Chondrocyte (in vitro differentiated cells): ENCODE measurements around the gene GPC2. TPM values are rescaled to one million over a fixed set of nuclear protein-coding genes. Genes with fewer than 3 reads are reported as not detected.
"Not testable (repeated sequence)": the region's sequence is repeated elsewhere in the genome, so short reads cannot be mapped to it uniquely, and the experiment has no call there.

ENCODE experiments used
- DNase-seq: peaks from one replicate; pipeline ENCODE4 v3.0.0; 2021; ENCODE audit warnings: mixed read lengths, low spot score
- H3K27ac Mint-ChIP-seq: one replicate; pipeline ENCODE4 v1.8.0; 2021; ENCODE audit warnings: mild to moderate bottlenecking, moderate library complexity, mixed read lengths; ENCODE audit not compliant: unreplicated experiment
- H3K27me3 Mint-ChIP-seq: 2 replicates; pipeline ENCODE4 v1.8.0; 2021; ENCODE audit warnings: low read depth, mixed read lengths
- H3K36me3 Mint-ChIP-seq: 2 replicates; pipeline ENCODE4 v1.8.0; 2021; ENCODE audit warnings: low read depth, mixed read lengths
- H3K4me1 Mint-ChIP-seq: 2 replicates; pipeline ENCODE4 v1.8.0; 2021; ENCODE audit warnings: low read depth, mild to moderate bottlenecking, mixed read lengths
- H3K4me3 Mint-ChIP-seq: one replicate; pipeline ENCODE4 v1.8.0; 2021; ENCODE audit warnings: mild to moderate bottlenecking, moderate library complexity, mixed read lengths; ENCODE audit not compliant: unreplicated experiment
- H3K9me3 Mint-ChIP-seq: 2 replicates; pipeline ENCODE4 v1.8.0; 2021; ENCODE audit warnings: low read depth, mixed read lengths
- CTCF ChIP-seq: fragments of 200-600 bp; sonication (generic); IDR thresholded peaks from 2 replicates; pipeline ENCODE4 v1.5.0; 2021; ENCODE audit warnings: antibody characterized with exemption, mild to moderate bottlenecking, moderate library complexity
- total RNA-seq: library from RNA; stranded (reverse); gene quantifications from 3 replicates; pipeline ENCODE4 v1.2.1, GENCODE V29; 2021

Gene GPC2
- total RNA-seq, 1 donor from 2014 or later: 6.7 TPM

DNA sequence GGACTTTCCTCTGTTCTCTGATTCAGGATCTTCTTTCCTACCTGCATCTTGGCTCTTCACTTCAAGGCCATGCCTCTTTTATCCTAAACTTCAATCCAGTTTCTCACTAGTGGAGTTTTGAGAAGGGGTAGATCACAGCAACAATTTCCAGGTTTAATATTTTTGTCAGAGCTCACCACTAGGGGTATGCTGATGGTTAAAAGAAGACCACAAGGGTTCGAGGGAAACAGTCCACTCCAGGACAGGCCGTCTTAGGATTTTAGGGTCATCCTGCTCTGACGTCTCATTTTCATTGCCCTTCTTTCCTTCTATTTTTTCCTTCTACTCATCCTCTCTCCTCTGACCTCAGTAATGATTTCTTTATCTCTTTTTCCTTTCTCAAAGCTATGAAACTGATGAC lies 11.9 kb upstream of the GPC2 start:
- Mint-ChIP-seq H3K27ac (no peak overlapping the region), H3K4me3 (no peak overlapping the region), H3K9me3 (no peaks in the 10 kb centered on the region), H3K27me3 (no peaks in the 10 kb centered on the region), H3K36me3 (no peaks in the 10 kb centered on the region), H3K4me1 (peaks cover 21% of the 10 kb centered on the region)
- DNase-seq: no peak
- no peak for TF ChIP-seq CTCF

DNA sequence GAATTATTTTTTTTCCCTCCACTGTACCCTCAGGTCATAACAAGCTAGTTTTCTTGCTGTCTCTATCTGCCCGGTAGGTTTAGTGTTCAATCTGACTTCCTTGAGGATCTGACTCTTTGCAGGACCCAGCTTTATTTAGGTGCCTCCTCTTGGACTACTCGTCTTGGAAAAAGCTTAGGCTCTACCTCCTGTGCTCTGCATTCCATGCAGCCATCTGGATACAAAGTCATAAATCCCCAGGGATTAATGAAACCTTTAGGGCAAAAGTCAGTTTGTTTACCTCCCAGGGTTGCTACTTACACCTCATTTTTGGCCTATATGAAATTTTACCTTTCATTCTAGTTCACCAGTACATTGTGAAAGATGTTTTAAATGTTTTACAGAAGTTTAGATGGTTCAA lies 8.5 kb upstream of the GPC2 start:
- DNase-seq: no peak
- Mint-ChIP-seq H3K27ac (no peak overlapping the region), H3K36me3 (no peaks in the 10 kb centered on the region), H3K4me1 (peaks cover 7% of the 10 kb centered on the region), H3K4me3 (no peak overlapping the region), H3K27me3 (peaks cover 16% of the 10 kb centered on the region), H3K9me3 (no peaks in the 10 kb centered on the region)
- no peak for TF ChIP-seq CTCF

GRCh38 chr7:100183090-100183489 lies 5.9 kb upstream of the GPC2 start:
- not testable (repeated sequence) for H3K36me3 Mint-ChIP-seq, DNase-seq, H3K4me3 Mint-ChIP-seq, H3K27ac Mint-ChIP-seq, H3K9me3 Mint-ChIP-seq, H3K4me1 Mint-ChIP-seq
- peaks cover 21% of the 10 kb centered on the region for H3K27me3 Mint-ChIP-seq

DNA sequence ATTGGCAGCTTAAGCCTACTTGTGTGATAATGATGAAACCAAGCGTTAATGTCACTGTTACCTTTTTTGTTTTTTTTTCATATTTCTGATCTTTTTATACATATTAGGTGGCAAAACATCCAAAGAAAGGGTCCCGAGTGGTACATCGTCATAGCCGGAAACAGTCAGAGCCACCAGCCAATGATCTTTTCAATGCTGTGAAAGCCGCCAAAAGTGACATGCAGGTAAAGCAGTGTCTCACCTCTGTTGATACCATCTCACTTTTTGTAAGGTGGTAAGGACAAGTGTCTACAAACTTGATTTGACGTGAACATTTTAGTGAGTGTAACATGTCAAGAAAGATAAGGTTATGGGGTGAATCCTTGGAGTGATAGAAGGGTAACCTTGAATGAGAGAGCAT lies 5.4 kb upstream of the GPC2 start:
- H3K4me1 Mint-ChIP-seq, H3K27ac Mint-ChIP-seq, DNase-seq, H3K9me3 Mint-ChIP-seq, H3K4me3 Mint-ChIP-seq, H3K36me3 Mint-ChIP-seq: not testable (repeated sequence)
- peaks cover 21% of the 10 kb centered on the region for H3K27me3 Mint-ChIP-seq

- H3K4me3 Mint-ChIP-seq, H3K27ac Mint-ChIP-seq, H3K9me3 Mint-ChIP-seq, DNase-seq, H3K36me3 Mint-ChIP-seq: not testable (repeated sequence)
- Mint-ChIP-seq H3K27me3 (peaks cover 21% of the 10 kb centered on the region), H3K4me1 (peaks cover 10% of the 10 kb centered on the region)
These were observed 2.9 kb upstream of the GPC2 start for GRCh38 chr7:100180084-100180483.

DNA sequence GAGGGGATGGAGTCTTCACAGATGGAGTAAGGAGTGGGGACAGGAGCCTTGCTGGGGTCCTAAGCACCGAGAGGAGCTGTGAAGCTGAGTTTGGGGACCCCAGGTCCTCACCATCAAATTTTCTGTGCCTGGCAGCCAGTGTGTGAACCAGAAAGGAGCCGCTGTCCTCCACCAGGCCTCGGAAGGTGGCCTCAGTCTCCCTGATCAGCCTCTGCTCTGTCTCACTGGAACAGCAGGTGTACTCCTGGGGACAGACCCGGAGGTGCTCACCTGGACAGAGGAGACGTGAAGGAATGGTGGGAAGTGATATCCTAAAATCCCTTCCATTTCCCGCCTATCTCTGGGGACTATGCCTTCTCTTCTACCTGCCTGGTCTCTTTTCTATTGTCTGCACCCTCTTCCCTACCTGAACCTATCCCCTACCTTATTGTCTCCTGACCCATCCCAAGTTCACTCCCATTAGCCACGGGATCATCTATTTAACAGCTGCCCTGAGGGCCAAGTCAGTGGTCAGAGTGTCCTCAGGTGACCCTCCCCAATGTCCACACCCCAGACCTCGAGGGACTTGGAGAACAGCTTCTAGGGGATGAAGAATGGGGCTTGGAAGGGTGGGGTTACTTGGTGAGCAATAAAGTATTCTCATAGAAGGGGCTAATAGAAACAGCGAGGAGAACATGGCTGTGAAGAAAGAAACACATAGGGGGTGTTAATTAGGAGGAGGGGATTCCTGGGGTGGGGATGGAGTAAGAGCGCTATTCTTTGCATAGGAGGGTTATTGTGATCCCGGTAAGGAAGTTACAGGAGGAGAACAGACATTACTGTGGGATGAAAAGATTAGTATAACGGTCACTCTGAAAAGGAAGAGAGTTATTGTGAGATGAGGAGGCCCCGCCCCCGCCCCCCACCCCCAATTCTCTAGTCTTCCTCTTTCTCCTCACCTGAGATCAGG lies 811 bp downstream of the GPC2 start:
- no peak for TF ChIP-seq CTCF
- Mint-ChIP-seq H3K27ac (no peak overlapping the region), H3K27me3 (peaks cover 13% of the 10 kb centered on the region), H3K4me3 (peak overlapping the region; percentile 85), H3K36me3 (peaks cover 6% of the 10 kb centered on the region), H3K9me3 (no peaks in the 10 kb centered on the region), H3K4me1 (peaks cover 13% of the 10 kb centered on the region)
- peak; percentile 78 for DNase-seq
